Right lobe of liver (tissue), 6 donors: ENCODE results near the gene SGSH. TPM values are rescaled to one million over a fixed set of nuclear protein-coding genes. Genes with fewer than 3 reads are reported as not detected.

Experiments used
- ATAC-seq, 4 donors: fragments of 200-7000 bp; cut with Tn5 transposase; one replicate each; pipeline ENCODE4 v1.9.1; 2020; ENCODE audit warnings: mild to moderate bottlenecking in 4 of 4, moderate library complexity in 4 of 4
- DNase-seq, 3 donors: peaks; one replicate each; pipeline ENCODE4 v3.0.0-alpha.2; 2020
- H3K27ac ChIP-seq, 3 donors: fragments of 200-600 bp; one replicate each; pipeline ENCODE4 v1.8.0; 2022
- H3K27me3 ChIP-seq, 2 donors: fragments of 200-600 bp; one replicate each; pipeline ENCODE4 v1.8.0; 2022
- H3K36me3 ChIP-seq, 4 donors: fragments of 200-600 bp; sonication (generic) in 1 of 4; one replicate each; pipeline versions ENCODE4 v1.5.1 to v1.8.0; 2017 to 2022; ENCODE audit warnings: control low read depth in 1 of 4
- H3K4me1 ChIP-seq, 4 donors: fragments of 200-600 bp; sonication (generic) in 1 of 4; one replicate each; pipeline versions ENCODE4 v1.5.1 to v1.8.0; 2017 to 2022; ENCODE audit warnings: control low read depth in 1 of 4
- H3K4me3 ChIP-seq, 3 donors: fragments of 200-600 bp; one replicate each; pipeline ENCODE4 v1.8.0; 2022
- H3K9me3 ChIP-seq, 4 donors: fragments of 200-600 bp; sonication (generic) in 1 of 4; one replicate each; pipeline versions ENCODE4 v1.5.1 to v1.8.0; 2017 to 2022; ENCODE audit warnings: control low read depth in 1 of 4
- POLR2A ChIP-seq: fragments of 450-650 bp; IDR thresholded peaks from one replicate; pipeline ENCODE4 v1.6.1; 2017; ENCODE audit warnings: antibody characterized with exemption, mild to moderate bottlenecking
- WGBS: methylation state at CpG from one replicate; pipeline ENCODE4 v1.1.6; 2018; ENCODE audit warnings: low coverage, low lambda C conversion rate; ENCODE audit not compliant: insufficient coverage; ENCODE audit errors: missing lambda C conversion rate; 5-methylcytosine and 5-hydroxymethylcytosine counted together
- intact Hi-C, 2 donors: fragments of 100-400 bp; cut with DNase I; formaldehyde crosslinking; loops; one replicate each; pipeline versions ENCODE4 v1.11.2 to v1.14.1; 2022
- total RNA-seq, 6 experiments: library from RNA; depleted of rRNA in 2 of 6; stranded (reverse); fragments of >200 nt in 2 of 6; fragmentation: NEBNext Ultra II Directional in 3 of 6; extraction: Animal tissue kit (Norgen Biotek cat#: 25700) in 3 of 6; gene quantifications; one replicate each; pipeline versions ENCODE4 v1.1.0 to v1.2.4, GENCODE V29; 2016 to 2023
- TF ChIP-seq, protein P1 (sequence below), 4 donors: fragments of 200-600 bp in 3 of 4; fragments of 450-650 bp in 1 of 4; IDR thresholded peaks; one replicate each; pipeline versions ENCODE4 v1.5.1 to v1.8.0; 2016 to 2022; ENCODE audit warnings: antibody characterized with exemption in 4 of 4, mild to moderate bottlenecking in 2 of 4
- donor health status: DM: no; HTN: yes; CAD: no.
- donor health status: DM: no; HTN: no; CAD: no.
- donor health status: DM: no; HTN: no; CAD: no.
- donor health status: DM: no; HTN: yes; CAD: no.
- donor health status: DM: no; HTN: yes; CAD: no.

The SGSH gene
- total RNA-seq, 6 experiments from 2014 or later, result 9.7 to 23.5 (median 15.7) TPM

DNA sequence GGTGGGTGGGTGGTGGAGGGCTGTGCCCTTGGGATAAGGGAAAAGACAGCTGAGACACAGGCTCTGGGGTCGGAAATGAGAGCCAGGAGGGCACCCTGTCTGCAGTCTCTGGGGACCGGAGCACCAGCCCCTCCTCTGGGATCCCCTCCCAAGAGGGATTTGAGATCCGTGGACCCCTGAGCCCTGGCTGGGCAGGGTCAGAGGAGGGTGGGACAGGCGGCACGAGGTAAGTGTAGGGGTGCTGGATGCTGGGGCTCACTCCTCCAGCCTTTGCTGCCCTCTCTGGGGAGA, 425 bp downstream of the SGSH start:
- TF ChIP-seq, protein P1, sequence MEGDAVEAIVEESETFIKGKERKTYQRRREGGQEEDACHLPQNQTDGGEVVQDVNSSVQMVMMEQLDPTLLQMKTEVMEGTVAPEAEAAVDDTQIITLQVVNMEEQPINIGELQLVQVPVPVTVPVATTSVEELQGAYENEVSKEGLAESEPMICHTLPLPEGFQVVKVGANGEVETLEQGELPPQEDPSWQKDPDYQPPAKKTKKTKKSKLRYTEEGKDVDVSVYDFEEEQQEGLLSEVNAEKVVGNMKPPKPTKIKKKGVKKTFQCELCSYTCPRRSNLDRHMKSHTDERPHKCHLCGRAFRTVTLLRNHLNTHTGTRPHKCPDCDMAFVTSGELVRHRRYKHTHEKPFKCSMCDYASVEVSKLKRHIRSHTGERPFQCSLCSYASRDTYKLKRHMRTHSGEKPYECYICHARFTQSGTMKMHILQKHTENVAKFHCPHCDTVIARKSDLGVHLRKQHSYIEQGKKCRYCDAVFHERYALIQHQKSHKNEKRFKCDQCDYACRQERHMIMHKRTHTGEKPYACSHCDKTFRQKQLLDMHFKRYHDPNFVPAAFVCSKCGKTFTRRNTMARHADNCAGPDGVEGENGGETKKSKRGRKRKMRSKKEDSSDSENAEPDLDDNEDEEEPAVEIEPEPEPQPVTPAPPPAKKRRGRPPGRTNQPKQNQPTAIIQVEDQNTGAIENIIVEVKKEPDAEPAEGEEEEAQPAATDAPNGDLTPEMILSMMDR (IDR thresholded peaks at IDR 0.05), result no peak
- no peak for TF ChIP-seq POLR2A
- DNase-seq (no peak), ATAC-seq (peak in 2 of 4 donors; percentile 8 to 18)

DNA sequence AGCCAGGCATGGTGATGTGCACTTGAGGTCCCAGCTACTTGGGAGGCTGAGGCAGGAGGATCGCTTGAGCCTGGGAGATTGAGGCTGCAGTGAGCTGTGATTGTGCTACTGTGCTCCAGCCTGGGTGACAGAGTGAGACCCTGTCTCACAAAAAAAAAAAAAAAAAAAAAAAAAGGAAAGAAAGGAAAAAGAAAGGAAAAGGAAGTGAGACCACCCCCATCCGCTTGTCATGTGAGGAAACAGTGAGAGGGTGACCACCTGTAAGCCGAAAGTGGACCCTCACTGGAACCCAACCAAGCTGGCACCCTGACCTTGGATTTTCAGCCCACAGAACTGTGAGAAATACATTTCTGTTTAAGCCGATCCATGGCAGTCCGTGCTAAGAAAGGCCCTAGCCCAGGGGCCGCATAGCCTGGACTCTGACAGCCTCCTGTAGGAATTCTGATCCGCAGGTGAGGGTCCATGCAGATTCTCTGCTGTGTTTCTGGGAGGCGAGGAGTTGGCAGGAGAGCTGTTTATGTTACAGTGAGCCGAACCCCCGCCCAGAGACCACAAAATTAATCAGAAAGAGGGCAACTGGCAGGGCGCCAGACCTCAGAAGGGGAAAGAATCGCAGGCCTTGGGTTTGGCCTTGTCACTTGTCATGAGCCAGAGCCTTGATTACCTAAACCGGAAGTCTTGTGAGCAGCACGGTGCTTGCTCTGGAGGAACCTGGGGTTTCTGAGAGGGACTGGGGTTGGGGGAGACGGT, 945 bp downstream of the SGSH start:
- no peaks in the 10 kb centered on the region for H3K27me3 ChIP-seq
- intact Hi-C loops, result no loop called here
- H3K4me1 ChIP-seq, result peaks cover 0 to 6% (median 2%) of the 10 kb centered on the region in 4 donors
- peak overlapping the region; percentile 86 to 95 (median 93) for H3K4me3 ChIP-seq
- ATAC-seq (peak; percentile 53 to 70 (median 62)), DNase-seq (peak; percentile 76)
- H3K9me3 ChIP-seq, result no peaks in the 10 kb centered on the region
- peak overlapping the region; percentile 72 to 89 (median 80) for H3K27ac ChIP-seq
- H3K36me3 ChIP-seq, result peaks cover 0 to 15% (median 0%) of the 10 kb centered on the region in 4 donors
- TF ChIP-seq, protein P1 (IDR thresholded peaks at IDR 0.05), result no peak
- TF ChIP-seq POLR2A, result no peak
- WGBS, result 27% methylated on average over 12 of the region's 15 CpGs

More for the DNA sequence above, 425 bp downstream of the SGSH start:
- Histone ChIP-seq H3K36me3 (peaks cover 0 to 10% (median 0%) of the 10 kb centered on the region in 4 donors), H3K27ac (peak overlapping the region; percentile 72 to 89 (median 80)), H3K4me3 (peak overlapping the region; percentile 86 to 95 (median 93)), H3K9me3 (no peaks in the 10 kb centered on the region), H3K27me3 (no peaks in the 10 kb centered on the region), H3K4me1 (peaks cover 0 to 6% (median 2%) of the 10 kb centered on the region in 4 donors)
- intact Hi-C loops, result no loop called here
- no CpG with 5 or more reads among the region's 5 CpGs for WGBS

DNA sequence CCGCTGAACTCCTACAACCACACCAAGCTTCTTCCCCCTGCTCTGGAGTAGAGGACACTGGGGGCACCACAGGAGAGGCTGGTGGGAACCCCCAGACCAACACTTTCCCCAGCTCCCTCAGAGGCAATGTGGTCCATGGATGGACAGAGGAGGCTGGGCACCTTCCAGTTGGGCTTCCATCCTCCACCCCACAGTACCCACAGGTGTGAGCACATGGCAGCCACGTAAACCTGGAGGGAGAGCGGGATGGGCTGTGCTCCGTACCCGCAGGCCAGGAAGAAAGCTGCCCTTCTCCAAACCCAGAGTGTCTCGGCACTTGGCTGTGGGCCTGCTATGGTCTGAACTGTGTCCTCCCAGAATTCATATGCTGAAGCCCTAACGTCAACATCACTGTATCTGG, 1.7 kb downstream of the SGSH start:
- no peak for DNase-seq
- no peaks in the 10 kb centered on the region for H3K27me3 ChIP-seq
- no peak for TF ChIP-seq POLR2A
- TF ChIP-seq, protein P1 (IDR thresholded peaks at IDR 0.05), result no peak
- no peak overlapping the region for H3K4me3 ChIP-seq
- peaks cover 0 to 6% (median 2%) of the 10 kb centered on the region in 4 donors for H3K4me1 ChIP-seq
- ATAC-seq, result no peak
- H3K36me3 ChIP-seq, result peaks cover 0 to 16% (median 0%) of the 10 kb centered on the region in 4 donors
- no peak overlapping the region for H3K27ac ChIP-seq
- intact Hi-C loops, result no loop called here
- no peaks in the 10 kb centered on the region for H3K9me3 ChIP-seq
- WGBS, result 56% methylated on average over 2 of the region's 7 CpGs

DNA sequence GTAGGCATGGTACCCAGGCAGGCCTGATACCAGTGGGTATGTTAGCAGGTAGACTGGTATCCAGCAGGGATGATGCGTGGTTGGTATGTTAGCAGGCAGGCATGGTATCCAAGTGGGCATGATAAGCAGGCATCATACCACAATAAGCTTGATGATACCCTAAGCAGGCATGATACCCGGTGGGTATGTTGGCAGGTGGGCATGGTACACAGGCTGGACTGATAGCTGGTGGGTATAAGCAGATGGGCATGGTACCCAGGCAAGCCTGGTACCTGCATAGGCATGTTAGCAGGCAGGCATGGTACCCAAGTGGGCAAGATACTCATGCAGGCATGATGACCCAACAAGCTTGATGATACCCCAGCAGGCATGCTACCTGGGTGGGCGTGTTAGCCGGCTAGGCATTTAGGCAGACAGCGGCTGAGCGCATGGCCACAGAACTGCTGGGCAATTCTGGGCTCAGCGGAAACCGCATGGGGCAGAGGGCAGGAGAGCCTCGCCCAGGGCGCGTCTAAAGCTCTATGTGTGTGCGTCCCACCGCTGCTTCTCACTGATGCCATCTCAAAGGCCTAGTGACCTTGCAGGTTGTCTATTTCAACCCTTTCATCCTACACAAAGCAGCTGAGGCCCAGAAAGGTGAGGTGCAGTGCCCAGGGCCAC, 2.3 kb downstream of the SGSH start:
- no peak for ATAC-seq
- TF ChIP-seq POLR2A, result no peak
- TF ChIP-seq, protein P1 (IDR thresholded peaks at IDR 0.05), result no peak
- intact Hi-C loops, result no loop called here
- Histone ChIP-seq H3K27ac (no peak overlapping the region), H3K9me3 (no peaks in the 10 kb centered on the region), H3K4me3 (no peak overlapping the region), H3K27me3 (no peaks in the 10 kb centered on the region), H3K4me1 (peaks cover 0 to 6% (median 2%) of the 10 kb centered on the region in 4 donors), H3K36me3 (peaks cover 0 to 16% (median 0%) of the 10 kb centered on the region in 4 donors)
- WGBS, result 88% methylated on average over 8 of the region's 13 CpGs
- no peak for DNase-seq
